CD4-positive, alpha-beta T cell treated with Interleukin-15 for 4 hours (primary cell): Measurements from ENCODE around the gene COX5A.
"Not testable (repeated sequence)": the region's sequence is repeated elsewhere in the genome, so short reads cannot be mapped to it uniquely, and the experiment has no call there.

ENCODE experiments used
- DNase-seq: peaks from one replicate; pipeline ENCODE4 v3.0.0-alpha.2; 2020; ENCODE audit warnings: low spot score

Gene COX5A

DNA sequence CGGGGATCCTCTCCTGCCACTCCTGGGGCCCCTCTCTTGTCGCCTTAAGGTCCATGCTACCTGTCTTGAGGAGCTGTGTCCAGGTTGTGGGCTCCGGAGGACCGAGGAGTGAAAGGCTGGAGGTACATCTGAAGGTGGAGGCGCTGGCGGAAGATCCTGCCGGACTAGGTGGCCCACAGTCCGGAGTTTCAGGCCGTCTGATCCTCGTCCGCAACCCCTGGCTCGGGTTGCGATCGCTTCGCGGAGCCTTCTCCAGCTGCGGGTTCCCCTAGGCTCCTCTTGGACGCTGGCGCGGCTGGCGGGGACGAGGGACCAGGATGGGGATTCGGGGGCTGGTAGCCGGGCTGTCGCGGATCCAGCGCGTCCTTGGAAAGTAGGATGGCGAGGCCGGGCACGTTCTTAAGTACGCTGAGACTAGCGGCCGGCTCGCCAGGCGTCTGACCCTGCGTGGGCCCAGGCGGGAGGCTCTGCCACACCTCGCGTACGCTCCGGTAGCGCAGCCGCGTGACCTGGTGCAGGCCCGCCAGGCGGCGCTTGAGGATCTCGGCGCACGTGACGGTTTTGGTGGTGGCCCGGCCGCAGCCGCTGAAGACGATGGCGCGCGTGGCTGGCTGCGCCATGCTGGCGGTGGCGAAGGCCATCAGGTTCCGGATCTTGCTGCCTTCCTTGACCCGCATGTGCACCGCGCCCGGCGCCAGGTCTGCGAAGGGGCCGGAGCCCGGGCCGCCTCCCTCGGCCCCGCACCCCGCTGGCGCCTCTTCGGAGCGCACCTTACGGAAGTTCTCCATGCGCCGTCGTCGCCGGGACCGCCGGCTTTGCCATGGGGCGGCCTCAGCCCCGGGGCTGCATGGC, 18.1 kb upstream of the COX5A start:
- peak; percentile 62 for DNase-seq

DNA sequence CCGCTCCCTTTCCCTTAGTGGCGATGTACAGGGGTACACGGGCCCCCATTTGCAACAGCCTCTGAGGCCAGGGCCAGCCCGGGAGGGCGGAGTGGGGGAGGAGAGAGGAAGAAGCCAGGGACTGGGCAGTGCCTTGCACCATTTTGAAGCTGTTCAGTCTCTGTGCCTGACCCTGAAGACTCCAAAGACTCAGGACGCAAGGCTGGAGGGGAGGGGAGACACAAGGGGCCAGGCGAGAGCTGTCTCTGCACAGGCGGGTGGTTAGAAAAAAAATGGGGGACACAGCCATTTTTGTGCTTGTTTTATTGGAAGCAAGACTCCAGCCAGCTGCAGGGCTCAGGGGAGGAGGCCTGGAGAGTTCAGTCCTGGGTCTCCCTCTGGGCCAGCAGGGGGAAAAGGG, 17.1 kb upstream of the COX5A start:
- DNase-seq: no peak

DNA sequence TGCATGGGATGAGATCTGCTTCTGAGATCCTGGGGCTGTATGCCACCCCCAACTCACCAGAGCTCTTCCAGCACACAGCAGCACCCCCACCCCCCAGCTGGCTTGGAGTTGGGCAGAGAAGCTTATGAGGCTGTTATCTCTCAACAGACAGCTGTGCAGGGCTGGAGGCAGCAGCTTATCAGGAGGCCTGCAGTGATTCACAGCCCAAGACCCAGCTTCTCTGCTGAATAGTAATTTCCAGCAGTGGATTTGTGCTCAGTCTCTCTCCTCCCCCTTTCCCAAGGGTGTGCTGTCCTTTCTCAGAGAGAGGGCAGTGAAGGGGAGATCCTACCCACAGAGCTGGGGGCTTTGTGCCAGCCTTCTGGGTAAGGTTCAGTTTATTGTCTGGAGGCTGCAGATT, 16.6 kb upstream of the COX5A start:
- DNase-seq: no peak

DNA sequence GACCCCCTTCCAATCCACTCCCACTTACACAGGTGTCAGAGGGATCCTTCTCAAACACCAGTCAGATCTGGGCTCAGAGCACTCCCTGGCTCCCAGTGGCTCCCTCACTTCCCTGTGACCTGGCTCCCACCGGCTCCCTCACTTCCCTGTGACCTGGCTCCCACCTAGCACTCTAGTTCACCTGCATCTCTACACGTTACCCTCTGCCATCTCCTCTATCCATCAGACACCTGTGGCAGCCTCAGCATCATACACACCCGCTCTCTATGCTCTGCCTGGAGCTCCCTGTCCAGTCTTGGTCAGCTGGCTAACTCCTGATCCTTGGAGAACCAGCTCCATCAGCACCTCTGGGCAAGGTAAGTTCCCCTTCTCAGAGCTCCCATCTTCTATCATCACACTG, 13.1 kb upstream of the COX5A start:
- no peak for DNase-seq

DNA sequence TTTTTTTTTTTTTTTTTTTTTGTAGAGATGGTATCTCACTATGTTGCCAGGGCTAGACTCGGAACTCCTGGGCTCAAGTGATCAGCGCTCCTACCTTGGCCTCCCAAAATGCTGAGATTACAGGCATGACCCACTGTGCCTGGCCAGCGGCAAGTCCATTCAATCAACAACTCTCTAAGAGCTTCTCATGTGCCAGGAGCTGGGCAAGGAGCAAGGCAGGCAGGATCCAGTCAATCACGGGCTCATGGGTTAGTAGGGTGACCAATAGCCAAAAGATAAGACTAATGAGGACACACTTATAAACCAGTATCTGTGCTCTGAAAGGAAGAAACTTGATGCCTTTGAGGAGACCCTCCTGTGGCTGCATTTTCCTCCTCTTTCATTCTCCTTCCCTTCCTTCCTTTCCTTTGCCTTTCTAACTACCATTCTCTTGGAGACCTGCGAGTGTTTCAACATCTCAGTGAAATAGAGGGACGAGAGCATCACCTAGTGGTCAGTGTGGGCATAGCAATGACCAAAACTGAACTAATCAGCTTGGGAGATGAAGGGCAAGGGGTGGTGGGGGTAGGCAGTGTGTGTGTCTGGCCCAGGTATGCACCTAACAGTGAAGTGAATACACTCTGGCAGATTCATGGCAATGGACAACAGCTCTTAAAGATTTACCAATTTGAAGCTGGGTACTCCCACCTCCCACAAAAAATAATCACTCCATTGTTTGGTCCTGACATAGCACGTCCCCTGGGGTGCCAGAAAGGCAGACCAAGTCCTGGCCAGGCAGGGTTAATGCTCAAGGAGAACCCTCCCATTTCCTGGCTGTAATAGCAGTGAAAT, 12.4 kb upstream of the COX5A start:
- peak; percentile 84 for DNase-seq

DNA sequence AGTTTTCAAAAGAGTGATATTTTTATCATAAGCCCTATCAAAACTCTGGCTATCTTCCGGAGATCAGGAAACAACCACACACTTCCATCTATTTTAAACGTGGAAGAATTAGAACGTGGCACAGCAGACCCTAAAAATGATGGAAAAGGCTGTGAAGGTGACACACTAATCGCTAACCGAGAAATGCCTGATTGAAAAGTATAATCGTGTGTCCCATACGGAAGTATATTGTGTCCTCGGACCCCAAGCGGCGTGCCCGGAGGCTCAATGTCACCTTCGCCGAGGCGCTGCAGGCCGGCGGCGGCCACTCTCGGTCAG, 642 bp downstream of the COX5A start:
- no peak for DNase-seq

DNA sequence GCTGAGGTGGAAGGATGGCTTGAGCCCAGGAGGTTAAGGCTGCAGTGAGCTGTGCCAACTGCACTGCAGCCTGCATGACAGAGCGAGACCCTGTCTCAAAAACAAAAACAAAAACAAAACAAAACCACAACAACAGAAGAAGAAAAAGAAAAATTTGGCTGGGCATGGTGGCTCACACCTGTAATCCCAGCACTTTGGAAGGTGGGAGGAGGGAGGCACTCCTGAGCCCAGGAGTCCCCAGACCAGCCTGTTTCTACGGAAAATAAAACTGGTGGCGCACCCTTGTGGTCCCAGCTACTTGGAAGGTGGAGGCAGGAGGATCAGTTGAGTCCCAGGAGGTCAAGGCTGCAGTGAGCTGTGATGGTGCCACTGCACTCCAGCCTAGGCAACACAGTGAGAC, 2.7 kb downstream of the COX5A start:
- not testable (repeated sequence) for DNase-seq

DNA sequence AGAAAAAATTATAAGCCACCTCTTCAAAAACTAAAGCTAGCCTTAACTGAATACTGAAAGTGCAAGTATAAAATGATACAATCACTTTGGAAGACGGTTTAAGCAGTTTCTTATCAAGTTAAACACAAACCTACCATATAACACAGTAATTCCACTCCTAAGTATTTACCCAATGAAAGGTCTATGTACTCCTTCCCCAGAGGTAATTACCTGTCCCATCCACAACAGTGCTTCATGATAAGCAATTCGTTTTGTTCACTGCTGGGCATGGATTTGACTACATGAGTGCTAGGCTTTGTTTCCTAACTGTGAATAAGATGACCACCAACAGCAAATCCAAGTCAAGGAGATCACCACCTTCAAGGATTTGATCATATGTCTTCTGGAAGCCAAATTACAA, 4.3 kb downstream of the COX5A start:
- DNase-seq: no peak

DNA sequence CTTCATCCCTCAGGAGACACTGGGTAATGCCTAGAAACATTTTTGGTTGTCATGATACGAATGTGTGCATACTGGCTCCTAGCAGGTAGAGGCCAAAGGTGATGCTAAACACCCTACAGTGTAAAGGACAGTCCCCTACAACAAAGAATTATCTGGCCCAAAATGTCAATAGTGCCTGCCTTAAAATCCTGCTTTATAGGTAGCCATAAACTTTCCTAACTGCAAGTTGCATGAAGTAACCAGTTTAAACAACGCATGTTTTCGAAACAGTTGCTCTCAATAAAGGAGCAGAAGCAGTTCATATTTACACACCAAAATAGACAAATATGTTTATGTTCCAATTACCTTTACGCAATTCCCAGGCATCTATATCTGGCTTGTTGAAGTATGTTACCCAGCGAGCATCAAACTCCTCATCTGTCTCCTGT, 9.1 kb downstream of the COX5A start:
- no peak for DNase-seq

DNA sequence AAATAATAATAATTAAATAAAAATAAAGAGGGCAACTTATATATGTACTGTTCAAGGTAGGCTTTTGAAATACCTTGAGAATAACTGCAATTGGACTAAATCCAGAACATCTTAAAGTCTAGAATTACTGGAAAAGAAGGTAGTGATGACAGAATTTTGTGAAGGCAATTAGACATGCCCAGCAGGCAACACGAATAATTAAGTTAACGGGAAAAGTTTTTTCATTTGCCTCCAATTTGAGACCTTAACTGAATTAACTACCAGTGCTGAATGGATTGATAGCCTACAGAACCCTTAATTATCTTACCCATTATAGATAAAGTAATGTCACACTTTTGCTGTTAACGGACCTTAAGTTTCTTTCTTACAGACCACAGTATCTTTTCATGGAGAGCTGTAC, 13.3 kb downstream of the COX5A start:
- DNase-seq: no peak

DNA sequence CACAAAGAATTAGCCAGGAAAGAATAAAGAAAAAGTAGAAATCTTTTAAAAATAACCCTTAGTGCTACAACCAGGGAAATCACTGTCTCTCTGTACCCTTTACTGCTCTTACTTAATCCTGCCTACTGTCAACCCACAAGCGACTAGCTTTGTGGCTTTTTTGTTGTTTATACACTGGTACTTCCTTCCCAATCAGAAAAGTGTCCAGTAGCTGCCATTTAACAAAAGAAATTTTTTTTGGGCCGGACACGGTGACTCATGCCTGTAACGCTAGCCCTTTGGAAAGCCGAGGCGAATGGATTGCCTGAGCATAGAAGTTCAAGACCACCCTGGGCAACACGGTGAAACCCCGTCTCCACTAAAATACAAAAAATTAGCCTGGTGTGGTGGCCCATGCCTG, 17.4 kb downstream of the COX5A start:
- no peak for DNase-seq

DNA sequence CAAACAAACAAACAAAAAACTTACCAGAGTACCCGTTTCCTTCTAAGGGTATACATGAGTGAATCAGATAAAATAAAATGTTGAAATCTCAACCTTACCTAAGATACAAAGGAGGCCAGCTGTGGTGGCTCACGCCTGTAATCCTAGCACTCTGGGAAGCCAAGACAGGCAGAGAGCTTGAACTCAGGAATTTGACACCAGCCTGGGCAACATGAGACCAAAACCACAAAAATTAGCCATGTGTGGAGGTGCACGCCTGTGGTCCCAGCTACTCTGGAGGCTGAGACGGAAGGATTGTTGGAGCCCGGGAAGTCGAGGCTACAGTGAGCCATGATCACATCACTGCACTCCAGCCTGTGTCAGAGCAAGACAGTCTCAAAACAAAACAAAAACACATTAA, 20.2 kb downstream of the COX5A start:
- no peak for DNase-seq

DNA sequence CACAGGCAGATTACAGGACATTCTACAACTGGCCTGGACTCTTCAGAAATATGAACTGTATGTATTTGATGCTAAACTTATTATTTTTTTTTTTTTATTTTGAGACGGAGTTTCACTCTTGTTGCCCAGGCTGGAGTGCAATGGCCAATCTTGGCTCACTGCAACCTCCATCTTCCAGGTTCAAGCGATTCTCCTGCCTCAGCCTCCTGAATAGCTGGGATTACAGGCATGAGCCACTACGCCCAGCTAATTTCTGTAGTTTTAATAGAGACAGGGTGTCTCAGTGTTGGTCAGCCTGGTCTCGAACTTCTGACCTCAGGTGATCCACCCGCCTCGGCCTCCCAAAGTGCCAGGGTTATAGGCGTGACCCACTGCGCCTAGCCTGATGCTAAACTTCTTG, 24.1 kb downstream of the COX5A start:
- not testable (repeated sequence) for DNase-seq

DNA sequence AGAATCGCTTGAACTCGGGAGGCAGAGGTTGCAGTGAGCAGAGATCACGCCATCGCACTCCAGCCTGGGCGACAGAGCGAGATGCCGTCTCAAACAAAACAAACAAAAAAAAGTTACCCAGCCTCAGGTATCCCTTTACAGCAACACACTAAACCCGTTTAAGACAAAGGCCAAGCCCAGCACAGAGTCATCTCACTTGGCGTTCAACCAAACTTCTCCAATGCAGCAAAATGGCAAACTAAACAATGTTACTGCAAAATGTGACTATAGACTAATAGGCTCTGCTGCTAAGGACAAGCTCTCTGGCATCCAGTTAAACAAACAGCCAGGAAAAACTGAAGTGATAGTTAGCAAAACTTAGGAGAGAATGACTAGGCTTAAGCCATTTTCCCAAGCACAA, 24.8 kb downstream of the COX5A start:
- DNase-seq: no peak

DNA sequence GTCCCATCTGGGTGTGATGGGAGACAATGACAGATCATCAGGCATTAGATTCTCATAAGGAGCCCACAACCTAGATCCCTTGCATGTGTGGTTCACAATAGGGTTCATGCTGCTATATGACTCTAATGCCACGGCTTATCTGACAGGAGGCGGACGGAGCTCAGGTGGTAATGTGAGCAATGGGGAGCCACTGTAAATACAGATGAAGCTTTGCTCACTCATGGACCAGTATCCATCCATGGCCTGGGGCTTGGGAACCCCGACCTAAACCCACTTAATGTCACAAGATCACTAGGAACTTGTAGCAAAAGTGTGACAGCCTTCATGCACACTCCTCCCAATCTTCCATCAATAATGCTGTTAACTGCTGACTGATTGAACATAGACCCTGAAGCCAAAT, 29.2 kb downstream of the COX5A start:
- no peak for DNase-seq

DNA sequence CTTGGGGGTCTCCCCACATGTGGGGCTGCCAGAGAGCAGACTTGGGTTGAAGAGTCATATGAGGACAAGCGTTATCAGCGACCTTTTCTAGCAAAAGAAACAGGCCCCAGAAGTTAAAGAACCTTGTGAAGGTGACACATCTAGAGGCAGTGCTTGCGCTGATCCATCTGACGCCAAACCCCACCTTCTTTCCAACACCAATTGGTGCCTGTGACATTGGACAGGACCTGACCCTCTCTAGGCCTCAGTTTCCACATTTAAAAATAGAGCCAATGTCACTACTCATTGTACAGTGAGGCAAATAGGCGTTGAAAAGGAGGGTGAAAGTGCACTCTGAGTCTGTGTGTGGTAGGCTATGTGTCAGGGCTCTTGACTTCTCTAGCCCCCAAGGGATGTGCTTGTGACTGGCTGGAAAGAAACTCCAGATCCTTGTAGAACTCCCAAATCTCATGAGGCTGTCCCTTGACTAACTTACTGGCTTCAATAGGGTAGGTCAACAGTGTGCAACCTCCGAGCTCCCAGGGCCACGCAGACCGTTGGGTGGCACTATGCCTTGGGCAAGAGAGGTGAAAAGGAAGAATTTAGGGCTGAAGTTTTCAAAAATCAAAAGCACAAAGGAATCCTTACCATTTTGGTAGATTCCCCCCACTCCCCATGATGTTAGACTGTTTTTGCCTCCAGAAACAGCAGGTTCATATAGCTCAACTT, 30.6 kb downstream of the COX5A start:
- DNase-seq: peak; percentile 15

DNA sequence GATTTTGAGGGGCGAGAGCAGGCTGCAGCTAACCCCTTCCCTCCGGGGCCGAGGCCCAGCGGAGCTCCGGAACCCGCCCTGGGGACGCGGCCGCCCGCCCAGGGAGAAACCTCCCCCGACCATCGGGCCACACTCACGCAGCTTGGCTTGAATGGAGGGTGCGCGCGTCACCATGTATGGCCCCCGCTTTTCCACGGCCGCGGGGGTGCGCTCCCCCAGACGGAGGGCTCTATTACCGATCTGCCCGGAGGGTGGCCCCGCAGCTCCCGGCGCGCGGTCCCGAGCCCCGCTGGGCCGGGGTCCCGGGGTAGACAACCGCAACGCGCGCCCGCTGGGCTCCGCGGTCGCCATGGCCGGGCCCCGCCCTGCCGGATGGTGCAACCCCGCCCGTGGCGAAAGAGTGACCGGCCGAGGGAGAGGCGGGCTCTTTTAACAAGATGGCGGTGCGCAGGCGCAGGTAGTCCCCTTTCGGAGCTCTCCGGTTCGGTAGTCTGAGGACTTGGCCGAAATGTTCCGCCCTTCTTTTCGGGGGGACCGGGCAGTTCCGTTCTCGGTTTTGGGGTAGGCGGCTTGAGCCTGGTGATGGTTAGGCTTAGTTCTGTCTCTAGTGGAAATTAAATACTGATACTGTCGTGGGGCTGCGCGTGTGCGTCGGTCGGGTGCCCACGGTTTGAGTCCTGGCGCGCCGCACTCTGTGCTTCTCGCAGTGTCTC, 31.3 kb downstream of the COX5A start, which contains the start of gene FAM219B:
TSS of gene FAM219B (minus strand) at position 402 of the 713 bp plus-strand sequence. CDS start at position 351, 51 bp downstream.
- peak; percentile 73 for DNase-seq

DNA sequence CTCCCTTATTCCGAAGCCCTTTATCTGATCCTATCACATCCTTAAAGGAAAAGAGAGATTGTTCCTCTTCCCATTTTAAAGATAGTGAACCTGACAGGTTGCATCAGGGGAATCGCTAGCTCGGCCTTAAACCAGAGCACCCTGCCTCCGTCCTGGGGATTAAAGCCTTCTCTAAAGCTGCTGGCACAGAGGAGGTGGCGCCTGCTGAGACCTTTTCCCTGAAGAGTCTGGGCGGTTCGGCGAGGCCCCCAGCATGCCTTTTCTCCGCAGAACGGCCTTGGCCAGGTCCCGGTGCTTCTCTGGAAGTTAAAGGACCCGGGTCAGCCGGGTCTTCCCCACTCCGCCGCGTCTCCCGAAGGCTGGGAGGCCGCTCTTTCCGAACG, 31.8 kb downstream of the COX5A start:
- DNase-seq: peak; percentile 21

DNA sequence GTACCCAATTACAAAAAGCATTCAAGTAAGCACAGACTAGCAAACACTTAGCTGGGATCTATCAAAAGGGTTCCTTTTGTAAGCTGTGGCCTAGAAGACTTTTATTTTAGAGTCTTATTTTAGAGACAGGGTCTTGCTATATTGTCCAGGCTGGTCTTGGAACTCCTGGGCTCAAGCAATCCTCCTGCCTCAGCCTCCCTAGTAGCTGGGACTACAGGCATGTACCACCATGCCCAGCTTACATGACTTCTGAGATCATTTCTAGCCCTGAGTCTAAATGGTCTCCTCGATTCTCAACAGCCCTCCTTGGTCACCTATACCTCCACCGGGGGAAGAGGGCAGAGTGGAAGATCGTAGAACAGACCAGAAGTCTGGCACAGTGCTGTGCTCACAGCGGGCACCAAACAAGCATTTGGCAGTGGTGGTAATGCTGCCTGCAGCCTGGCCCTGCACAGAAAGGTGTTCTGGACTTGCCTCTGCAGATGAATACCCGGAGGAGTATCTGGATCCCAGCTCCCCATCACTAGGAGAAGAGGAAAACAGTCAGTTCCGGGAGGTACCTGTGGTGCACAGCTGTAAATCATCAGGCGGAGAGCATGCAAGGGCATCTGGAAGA, 33.6 kb downstream of the COX5A start:
- no peak for DNase-seq

DNA sequence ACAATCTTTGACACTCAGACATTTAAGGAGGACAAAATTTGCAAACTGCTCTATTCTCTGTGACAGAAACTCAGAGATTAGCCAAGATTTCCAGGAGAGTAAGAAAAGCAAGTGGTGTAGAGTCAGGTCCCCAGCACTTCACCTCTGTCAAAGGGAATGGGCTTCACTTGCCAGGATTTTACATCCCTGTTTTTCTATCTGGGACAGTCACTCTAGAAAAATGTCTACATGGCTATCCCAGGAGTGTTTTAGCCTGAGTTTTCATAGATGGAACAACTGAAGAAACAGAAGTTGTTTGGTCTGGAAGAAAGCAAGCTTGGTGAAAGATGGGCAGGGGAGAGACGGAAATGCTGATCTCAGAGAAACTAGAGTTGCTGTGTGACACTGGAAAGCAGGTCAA, 34.2 kb downstream of the COX5A start:
- no peak for DNase-seq

DNA sequence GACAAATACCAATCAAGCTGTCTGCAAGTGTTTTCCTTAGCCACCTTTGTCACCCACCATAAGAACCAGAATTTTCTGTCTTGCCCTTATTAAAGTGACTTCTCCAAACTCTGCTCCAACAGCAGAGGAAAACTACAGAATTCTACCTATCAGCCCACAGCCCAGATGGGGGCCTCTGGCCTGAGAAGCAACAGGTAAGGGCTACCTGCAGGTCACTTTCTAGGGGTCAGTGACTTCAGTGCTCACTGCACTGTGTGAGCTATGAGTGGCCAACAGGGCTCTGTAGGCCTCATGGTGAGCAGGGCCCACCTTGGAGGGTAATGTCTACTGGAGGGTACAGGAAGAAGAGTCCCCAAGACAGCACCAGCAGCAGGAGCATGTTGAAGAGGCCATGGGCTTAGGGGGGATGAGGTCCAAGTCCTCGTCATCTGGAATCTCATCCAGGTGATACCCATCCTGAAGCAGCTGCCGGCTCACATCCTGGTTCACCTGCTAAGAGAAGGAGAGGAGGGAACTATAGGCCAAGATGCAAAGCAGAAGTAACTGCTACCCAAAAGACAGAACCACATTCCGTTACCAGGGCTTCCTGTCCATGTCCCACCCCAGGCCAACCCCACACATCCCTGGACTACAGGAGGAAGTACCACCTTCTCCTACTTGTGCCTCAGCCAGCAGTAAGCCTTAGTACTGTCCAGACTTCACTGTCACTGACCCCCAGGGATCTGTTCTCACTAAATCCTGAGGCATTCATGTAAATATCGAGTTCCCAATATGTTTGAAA, 35.4 kb downstream of the COX5A start:
- no peak for DNase-seq
